H7 (cell line): Measurements from ENCODE around the gene POR. TPM values are rescaled to one million over a fixed set of nuclear protein-coding genes. Genes with fewer than 3 reads are reported as not detected.

ENCODE experiments used
- DNase-seq: peaks from one replicate; pipeline ENCODE4 v3.0.0; 2012
- H3K27me3 ChIP-seq: 2 replicates; pipeline ENCODE4 v1.6.0; 2011; ENCODE audit warnings: mild to moderate bottlenecking, low read length; ENCODE audit not compliant: control insufficient read depth, insufficient read depth
- H3K36me3 ChIP-seq: replicated peaks from 2 replicates; pipeline ENCODE4 v1.5.1; 2011; ENCODE audit warnings: low read length; ENCODE audit not compliant: control insufficient read depth, insufficient read depth
- H3K4me3 ChIP-seq: 2 replicates; pipeline ENCODE4 v1.5.1; 2011; ENCODE audit warnings: low read depth, mild to moderate bottlenecking, control low read depth, low read length, moderate library complexity; ENCODE audit not compliant: insufficient read depth
- total RNA-seq: library from RNA; depleted of rRNA; stranded (reverse); fragments of >200 nt; shearing (Covaris generic); gene quantifications from 2 replicates; pipeline ENCODE4 v1.2.3, GENCODE V29; 2014

Gene POR
- total RNA-seq, 1 experiment from 2014 or later, result 120 TPM

GRCh38 chr7:75945297-75946168 is 30.6 kb downstream of the POR start:
- DNase-seq, result no peak
- Histone ChIP-seq H3K4me3 (no peak overlapping the region), H3K36me3 (peaks cover 5% of the 10 kb centered on the region), H3K27me3 (no peaks in the 10 kb centered on the region)

GRCh38 chr7:75946207-75946855 is 31.4 kb downstream of the POR start:
- no peak for DNase-seq
- no peaks in the 10 kb centered on the region for H3K27me3 ChIP-seq
- peaks cover 3% of the 10 kb centered on the region for H3K36me3 ChIP-seq
- no peak overlapping the region for H3K4me3 ChIP-seq

- Histone ChIP-seq H3K27me3 (no peaks in the 10 kb centered on the region), H3K4me3 (no peak overlapping the region), H3K36me3 (peaks cover 3% of the 10 kb centered on the region)
- DNase-seq, result no peak
These were observed 33.2 kb downstream of the POR start for GRCh38 chr7:75948179-75948578.

- DNase-seq, result no peak
- H3K36me3 ChIP-seq, result peaks cover 11% of the 10 kb centered on the region
- no peaks in the 10 kb centered on the region for H3K27me3 ChIP-seq
- no peak overlapping the region for H3K4me3 ChIP-seq
These were observed 35.2 kb downstream of the POR start for GRCh38 chr7:75950111-75950681.

- Histone ChIP-seq H3K4me3 (no peak overlapping the region), H3K36me3 (peaks cover 19% of the 10 kb centered on the region), H3K27me3 (no peaks in the 10 kb centered on the region)
- DNase-seq, result no peak
These were observed 36.6 kb downstream of the POR start for GRCh38 chr7:75951506-75951905.

- DNase-seq, result peak; percentile 19
- Histone ChIP-seq H3K36me3 (peaks cover 20% of the 10 kb centered on the region), H3K4me3 (no peak overlapping the region), H3K27me3 (no peaks in the 10 kb centered on the region)
These were observed 38.5 kb downstream of the POR start for GRCh38 chr7:75953431-75953830.

- peaks cover 20% of the 10 kb centered on the region for H3K36me3 ChIP-seq
- H3K4me3 ChIP-seq, result no peak overlapping the region
- no peaks in the 10 kb centered on the region for H3K27me3 ChIP-seq
- no peak for DNase-seq
These were observed 39.0 kb downstream of the POR start for GRCh38 chr7:75953931-75954330.

GRCh38 chr7:75955331-75955955 is 40.5 kb downstream of the POR start:
- no peaks in the 10 kb centered on the region for H3K27me3 ChIP-seq
- H3K36me3 ChIP-seq, result peaks cover 20% of the 10 kb centered on the region
- peak; percentile 14 for DNase-seq
- H3K4me3 ChIP-seq, result no peak overlapping the region

- no peaks in the 10 kb centered on the region for H3K27me3 ChIP-seq
- peak; percentile 73 for DNase-seq
- H3K36me3 ChIP-seq, result peaks cover 20% of the 10 kb centered on the region
- H3K4me3 ChIP-seq, result no peak overlapping the region
These were observed 42.2 kb downstream of the POR start for GRCh38 chr7:75957021-75957736.

- H3K36me3 ChIP-seq, result peaks cover 17% of the 10 kb centered on the region
- peak; percentile 11 for DNase-seq
- H3K27me3 ChIP-seq, result no peaks in the 10 kb centered on the region
These were observed 44.0 kb downstream of the POR start for GRCh38 chr7:75958802-75959543.

GRCh38 chr7:75960372-75960771 is 45.4 kb downstream of the POR start:
- no peaks in the 10 kb centered on the region for H3K27me3 ChIP-seq
- H3K36me3 ChIP-seq, result peaks cover 14% of the 10 kb centered on the region
- DNase-seq, result peak; percentile 17
- no peak overlapping the region for H3K4me3 ChIP-seq

More at GRCh38 chr7:75958802-75959543, 44.0 kb downstream of the POR start:
- no peak overlapping the region for H3K4me3 ChIP-seq

- H3K4me3 ChIP-seq, result no peak overlapping the region
- DNase-seq, result peak; percentile 83
- H3K36me3 ChIP-seq, result peaks cover 11% of the 10 kb centered on the region
- H3K27me3 ChIP-seq, result no peaks in the 10 kb centered on the region
These were observed 46.3 kb downstream of the POR start for GRCh38 chr7:75961218-75961617.

- no peaks in the 10 kb centered on the region for H3K27me3 ChIP-seq
- H3K36me3 ChIP-seq, result peaks cover 7% of the 10 kb centered on the region
- DNase-seq, result no peak
- H3K4me3 ChIP-seq, result no peak overlapping the region
These were observed 47.8 kb downstream of the POR start for GRCh38 chr7:75962607-75963380.
